NCI-H345 treated with DMSO at 0.1 percent for 48 hours (cell line): Measurements from ENCODE around the gene OR9I1.

ENCODE experiments used
- DNase-seq: peaks from one replicate; lab custom pipeline; 2025; ENCODE audit not compliant: unreplicated experiment; lab: John Stamatoyannopoulos, UW

Gene OR9I1, protein sequence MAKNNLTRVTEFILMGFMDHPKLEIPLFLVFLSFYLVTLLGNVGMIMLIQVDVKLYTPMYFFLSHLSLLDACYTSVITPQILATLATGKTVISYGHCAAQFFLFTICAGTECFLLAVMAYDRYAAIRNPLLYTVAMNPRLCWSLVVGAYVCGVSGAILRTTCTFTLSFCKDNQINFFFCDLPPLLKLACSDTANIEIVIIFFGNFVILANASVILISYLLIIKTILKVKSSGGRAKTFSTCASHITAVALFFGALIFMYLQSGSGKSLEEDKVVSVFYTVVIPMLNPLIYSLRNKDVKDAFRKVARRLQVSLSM

DNA sequence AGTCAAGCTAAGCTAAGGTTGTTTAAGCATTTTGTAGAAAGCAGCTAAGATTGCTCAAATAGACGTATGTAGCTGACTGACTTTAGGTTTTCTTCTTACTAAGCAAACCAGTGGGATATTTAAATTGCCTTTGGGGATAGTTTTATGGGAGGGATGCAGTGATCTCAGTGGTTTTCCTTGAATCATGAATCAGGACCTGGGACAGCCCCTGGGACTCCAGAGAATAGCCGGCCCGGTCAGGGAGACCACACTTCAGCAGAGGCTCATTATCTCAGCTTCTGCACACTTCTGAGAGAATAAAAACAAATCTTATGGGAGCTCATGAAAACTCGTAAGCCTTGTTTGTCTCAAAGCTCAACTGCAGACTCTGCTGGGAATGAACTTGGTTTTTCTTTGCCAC, at the start of gene OR9I1:
Gene OR9I1, minus strand, starts transcription at position 62 of the 400 bp plus-strand sequence. CDS start 6,086 bp downstream, outside the sequence.
- DNase-seq: no peak

DNA sequence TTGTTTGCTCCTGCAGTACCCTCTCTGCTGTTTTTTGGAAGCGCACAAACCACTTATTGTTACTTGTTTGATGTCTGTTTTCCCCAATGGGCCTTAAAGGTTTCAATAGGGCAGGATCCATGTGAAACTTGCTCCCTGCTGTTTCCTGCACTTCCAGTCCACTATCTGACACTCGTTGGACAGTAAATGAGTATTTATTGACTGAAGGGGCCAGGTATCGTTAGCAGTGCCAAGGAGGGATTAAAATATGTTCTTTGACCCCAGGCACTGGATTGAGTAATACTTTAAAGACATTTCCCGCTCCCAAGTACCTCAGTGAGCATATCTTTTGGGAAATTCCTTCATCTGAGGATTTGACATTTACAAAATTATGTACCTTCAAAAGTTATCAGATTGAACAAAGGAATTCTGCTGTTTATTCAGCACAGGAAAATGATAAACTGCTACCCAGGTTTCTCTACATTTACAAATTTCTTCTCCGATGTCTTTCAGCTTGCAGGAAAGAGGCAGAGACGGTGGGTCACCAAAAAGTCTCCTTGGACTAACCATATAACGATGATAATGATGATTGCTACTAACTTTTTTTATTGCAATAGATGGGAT, 40.3 kb upstream of the OR9I1 start:
- DNase-seq: no peak

DNA sequence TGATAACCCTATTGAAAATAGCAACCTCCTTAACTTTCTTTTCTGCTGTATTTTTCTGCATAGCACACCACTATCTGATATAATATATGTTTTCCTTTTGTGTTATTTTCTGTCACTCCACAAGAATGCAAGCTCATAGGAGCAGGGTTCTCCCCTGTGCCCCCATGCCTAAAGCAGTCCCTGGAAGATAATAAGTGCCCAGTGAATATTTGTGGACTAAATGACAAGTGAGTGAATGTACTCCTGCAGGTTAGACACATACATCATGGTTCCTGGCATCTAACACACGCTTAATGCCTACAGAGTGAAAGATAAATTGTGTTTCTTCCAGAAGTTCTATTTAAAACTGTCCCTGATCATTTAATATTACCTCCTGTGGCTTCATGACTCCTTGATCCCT, 39.7 kb upstream of the OR9I1 start:
- no peak for DNase-seq

DNA sequence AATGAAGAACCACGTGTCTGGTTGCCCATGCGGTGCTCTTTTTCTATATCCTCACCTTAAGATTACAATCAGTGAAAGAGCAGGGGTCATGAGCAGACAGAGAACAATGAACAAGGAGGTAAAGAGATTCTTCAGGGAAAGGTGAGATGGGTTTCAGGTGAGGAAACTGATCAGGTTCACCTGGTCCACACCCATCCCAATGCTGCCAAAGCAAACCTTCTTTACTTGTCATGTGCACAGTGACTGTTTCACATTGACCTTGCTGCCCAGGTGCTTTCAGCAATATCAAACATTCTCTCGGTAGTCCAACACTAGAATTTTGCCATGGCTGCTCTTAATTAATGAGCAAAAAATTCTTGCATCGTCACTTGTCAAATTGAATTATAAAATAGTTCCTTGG, 39.1 kb upstream of the OR9I1 start:
- no peak for DNase-seq

DNA sequence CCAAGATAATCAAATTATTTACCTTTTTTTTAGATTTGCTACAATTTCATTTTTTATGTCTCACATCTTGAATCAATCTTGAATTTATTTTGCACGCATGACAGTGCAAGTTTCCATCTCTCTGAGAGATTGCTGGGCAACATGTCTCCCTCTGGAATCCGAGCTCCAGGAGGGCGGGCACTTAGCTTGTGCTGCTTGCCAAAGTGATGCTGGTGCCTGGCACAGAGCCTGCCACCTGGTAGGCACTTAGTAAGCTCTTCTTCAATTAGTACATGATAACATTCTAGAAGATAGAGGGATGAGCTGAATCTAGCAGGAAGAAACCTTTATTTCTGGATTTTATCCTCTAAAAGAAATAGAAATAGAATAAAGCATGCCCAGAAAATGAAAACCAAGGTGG, 27.5 kb upstream of the OR9I1 start:
- no peak for DNase-seq

DNA sequence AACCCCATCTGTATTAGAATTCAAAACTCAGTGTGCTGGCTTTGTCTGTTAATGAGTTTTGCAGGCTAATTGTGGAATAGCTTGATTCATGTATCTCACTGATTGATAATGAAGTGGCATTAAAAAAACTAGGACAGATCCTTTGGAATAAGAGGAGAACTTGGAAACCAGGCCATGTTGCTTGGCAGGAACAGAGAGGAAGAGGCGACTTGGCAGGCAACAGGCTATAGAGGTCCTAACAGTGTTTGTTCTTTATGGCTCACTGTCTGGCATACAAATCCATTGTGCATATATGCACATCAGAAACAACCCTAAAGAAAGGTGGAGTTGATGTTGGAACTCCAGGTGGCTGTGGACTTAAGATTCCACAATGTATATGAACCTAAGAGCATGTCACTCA, 17.4 kb upstream of the OR9I1 start:
- DNase-seq: no peak

DNA sequence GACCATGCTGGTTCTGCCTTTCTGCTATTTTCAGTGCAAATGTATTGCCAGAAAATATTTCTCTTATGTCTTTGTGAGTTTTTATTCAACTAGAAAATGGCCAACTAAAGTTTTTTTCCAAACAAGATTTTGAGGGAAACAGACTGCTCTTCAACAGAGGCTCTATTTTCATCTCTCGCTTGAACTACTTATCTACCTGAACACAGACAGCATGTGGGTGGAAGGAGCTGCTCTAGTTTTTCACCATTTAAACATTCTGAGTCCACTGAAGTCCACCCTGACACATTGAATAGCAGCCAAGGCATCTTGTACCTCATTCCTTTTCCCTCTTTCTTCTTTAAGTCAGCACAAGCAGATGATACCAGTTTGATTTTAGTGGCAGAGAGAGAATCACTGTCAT, 9.8 kb upstream of the OR9I1 start:
- DNase-seq: no peak

DNA sequence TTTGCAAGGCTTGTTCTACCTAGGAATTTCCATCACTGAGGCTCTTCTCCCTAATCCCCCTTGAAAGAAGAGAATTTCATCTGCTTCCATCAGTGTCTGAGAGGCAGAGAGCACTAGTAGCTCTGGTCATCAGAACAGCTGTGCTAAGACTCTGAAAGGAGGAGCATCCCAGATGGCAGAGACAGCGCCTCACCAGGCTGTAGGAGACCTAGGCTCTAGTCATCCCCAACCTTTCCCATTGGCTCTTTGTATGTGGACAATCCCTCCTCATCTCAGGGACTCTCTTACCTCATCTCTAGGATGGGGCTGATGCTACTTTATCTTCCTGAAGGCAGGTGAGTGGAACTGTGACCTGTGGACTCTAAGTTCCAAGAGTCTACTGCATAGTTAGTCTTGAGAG, 8.8 kb upstream of the OR9I1 start:
- no peak for DNase-seq

DNA sequence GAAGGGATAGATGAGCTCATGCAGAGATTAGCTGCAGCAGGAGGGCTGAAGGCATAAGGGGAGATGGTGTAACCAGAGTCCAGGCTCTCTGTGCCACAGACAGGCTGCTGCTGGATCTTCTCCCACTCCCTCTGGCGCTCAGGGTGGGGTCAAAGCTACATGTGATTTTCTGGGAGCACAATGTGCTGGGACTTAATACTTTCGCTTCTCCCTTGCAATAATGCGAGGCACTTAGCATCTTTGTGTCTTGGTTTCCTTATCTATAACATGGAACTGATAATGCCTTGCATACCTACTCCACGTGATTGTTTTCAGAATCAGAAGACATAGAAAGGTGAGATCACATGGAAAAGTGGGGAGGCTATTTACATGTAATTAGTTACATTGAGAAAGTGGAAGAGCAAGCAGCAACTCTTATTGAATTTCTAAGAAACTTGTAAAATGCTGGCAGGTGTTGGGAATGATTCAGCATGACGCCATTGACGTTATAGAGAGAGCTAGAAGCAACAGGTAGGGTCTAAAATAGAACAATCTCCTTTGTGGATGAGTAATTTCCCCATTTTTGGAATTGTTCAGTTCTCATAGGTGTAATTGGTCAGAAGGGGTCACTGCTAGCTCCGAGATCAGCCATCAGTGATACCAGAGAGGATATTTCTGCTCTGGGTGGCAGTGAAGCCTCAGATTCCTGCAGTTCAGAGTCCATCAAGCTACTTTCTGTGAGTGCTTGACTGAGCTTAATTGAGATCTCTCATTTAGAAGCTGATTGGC, 8.2 kb upstream of the OR9I1 start:
- DNase-seq: no peak

DNA sequence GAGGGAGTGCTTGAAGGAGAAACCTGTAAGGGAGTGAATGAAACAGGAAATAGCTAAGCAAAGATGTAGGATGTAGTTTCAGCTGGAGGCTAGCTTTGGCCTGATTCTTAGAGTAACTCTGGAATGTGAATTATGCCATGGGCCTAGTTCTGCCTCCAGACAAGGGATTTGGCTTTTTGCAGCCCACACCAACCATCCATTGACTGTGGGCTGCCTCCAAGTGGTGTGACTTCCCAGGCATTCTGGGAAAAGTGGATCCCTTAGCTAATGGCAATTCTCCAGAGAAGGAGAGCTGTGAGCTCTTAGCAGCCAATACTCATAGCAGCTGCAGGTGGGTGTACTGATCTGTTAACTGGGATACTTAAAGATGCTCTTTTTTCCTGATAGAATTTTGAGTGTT, 2.0 kb upstream of the OR9I1 start:
- no peak for DNase-seq

DNA sequence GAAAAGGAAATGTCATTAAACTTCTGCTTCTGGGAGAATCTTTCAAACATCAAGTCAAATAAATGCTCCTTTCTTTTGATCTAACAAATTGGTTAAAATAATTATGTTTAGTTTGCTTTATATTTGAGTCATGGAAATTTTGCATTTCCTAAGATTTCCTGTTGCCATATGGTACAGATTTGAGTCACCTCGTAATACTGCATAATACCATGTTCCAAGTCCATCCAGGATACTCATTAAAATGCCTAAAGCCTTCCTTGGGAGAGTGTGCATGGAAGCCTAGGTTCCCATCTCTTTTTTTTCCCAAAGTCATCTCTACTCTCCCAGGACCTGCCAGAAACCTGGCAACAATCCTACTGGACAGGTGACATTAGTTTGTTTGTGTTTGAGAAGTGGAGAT, 4.2 kb downstream of the OR9I1 start:
- DNase-seq: no peak

DNA sequence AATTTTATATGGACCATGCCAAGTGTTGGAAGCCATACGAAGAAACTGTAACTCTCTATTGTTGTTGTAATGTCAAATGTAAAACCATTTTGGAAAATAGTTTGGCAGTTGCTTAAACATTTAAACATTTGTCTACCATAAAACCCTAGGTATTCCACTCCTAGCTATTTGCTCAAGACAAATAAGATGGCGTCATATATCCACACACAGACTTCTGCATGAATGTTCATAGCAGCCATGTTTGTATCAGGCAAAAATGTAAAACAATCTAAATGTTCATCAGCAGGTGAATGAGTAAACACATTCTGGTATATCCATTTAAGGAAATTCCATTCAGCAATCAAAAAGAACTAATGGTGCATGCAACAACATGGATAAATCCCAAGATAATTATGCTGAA, 27.9 kb downstream of the OR9I1 start:
- DNase-seq: no peak

DNA sequence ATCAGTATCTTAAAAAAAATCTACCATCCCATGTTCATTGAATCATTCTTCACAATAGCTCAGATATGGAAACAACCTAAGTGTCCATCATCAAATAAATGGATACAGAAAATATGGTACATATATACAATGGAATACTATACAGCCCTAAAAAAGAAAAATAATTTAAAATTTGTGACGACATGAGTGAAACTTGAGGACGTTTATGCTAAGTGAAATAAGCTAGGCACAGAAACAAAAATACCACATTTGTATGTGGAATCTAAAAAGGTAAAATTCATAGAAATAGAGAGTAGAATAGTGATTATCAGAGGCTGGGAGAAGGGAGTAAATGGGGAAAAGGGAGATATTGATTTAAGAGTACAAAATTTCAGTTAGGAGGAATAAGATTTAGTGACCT, 38.8 kb downstream of the OR9I1 start:
- DNase-seq: no peak

DNA sequence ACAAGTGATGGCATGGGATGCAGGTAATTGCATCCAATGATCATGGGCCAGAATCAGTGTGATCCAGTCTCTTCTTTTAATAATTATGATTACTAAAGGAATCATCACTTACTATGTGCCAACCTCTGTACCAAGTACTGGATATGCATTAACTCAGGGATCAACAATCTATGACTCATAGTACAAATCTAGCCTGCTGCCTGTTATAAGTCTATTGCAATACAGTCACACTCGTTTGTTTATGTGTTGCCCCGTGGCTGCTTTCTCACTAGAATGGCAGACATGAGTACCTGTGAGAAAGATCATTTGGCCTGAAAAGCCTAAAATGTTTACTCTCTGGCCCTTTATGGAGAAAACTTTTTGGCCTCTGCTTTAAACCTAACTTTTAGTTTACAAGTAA, 49.5 kb downstream of the OR9I1 start:
- DNase-seq: no peak

DNA sequence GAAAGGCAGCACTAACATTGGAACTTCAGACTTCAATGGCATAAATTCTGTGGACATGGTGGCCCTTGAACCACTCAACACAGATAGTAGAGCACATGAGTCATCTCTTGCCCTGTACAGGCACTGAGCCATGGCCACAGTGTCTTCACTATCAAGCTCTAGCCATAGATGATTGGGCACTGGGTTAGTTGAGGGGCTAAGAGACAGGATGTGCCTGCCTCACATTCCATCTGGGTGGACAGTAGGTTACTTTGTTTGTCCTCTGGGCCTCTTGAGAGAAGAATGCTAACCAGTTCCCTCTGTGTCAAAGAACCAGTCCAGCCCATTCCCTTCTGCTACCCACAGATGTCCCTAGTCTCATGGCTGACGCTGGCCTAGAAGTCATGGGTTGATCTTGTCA, 54.7 kb downstream of the OR9I1 start:
- no peak for DNase-seq

DNA sequence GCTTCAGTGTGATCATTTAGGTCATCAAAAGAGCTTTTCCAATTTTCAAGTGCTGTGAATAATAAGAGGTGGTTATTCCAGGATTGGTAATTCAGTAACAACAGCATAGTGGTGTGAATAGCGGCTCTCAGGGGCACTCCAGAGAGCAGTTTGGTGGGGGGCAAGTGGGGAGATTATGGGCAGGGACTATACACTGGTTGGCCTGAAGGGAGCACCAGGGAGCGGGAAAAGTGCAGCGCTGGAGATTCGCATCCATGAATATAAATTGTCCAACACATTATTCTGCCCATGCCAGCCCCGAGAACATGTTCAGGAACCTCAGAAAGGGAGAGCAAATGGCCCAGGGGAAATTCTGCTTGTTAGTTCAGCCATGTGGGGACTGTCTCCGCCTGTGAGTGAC, 56.7 kb downstream of the OR9I1 start:
- DNase-seq: no peak

DNA sequence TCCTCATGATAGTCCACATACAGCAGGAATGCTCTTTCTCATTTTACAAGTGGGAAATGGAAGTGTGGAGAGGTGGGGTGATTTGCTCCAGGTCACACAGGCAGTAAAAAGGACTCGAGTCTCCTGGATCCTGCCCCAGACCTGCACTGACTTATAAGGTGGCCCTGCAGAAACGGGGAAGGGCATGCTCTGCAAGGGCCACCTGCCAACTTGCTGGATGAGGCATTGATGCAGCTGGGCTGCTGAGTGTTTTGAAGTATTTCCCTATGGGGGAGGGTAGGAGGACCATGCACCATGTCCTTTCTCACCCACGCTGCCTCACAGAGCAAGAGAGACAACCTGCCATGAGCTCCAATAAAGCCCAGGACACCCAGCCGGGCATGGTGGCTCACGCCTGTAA, 57.6 kb downstream of the OR9I1 start:
- no peak for DNase-seq
